COLO829 (cell line): Measurements from ENCODE around the gene CENPH.
"Not testable (repeated sequence)": the region's sequence is repeated elsewhere in the genome, so short reads cannot be mapped to it uniquely, and the experiment has no call there.

Source experiments
- DNase-seq: peaks from one replicate; pipeline ENCODE4 v3.0.0; 2012; ENCODE audit warnings: low spot score

The CENPH gene

GRCh38 chr5:69189162-69190086 lies at the start of gene CENPH:
CENPH (plus strand) TSS chr5:69189583; CDS start chr5:69189635, 52 bp downstream.
- DNase-seq, result peak; percentile 88

- DNase-seq, result not testable (repeated sequence)
These were observed 49.1 kb upstream of the CENPH start for GRCh38 chr5:69140239-69140638.

GRCh38 chr5:69140827-69141226 lies 48.6 kb upstream of the CENPH start:
- no peak for DNase-seq

GRCh38 chr5:69148576-69148975 lies 40.8 kb upstream of the CENPH start:
- DNase-seq, result not testable (repeated sequence)

- DNase-seq, result no peak
These were observed 40.3 kb upstream of the CENPH start for GRCh38 chr5:69148981-69149675.

- DNase-seq, result no peak
These were observed 39.7 kb upstream of the CENPH start for GRCh38 chr5:69149676-69150010.

- no peak for DNase-seq
These were observed 36.7 kb upstream of the CENPH start for GRCh38 chr5:69152731-69153130.

GRCh38 chr5:69156456-69156855 lies 32.9 kb upstream of the CENPH start:
- no peak for DNase-seq

GRCh38 chr5:69158039-69158438 lies 31.3 kb upstream of the CENPH start:
- no peak for DNase-seq

GRCh38 chr5:69160651-69161050 lies 28.7 kb upstream of the CENPH start:
- DNase-seq, result no peak

- peak; percentile 98 for DNase-seq
These were observed 22.5 kb upstream of the CENPH start, which contains the start of gene CCNB1 for GRCh38 chr5:69166686-69167492. CCNB1 (plus strand) TSS chr5:69167150; CDS start chr5:69167263, 113 bp downstream.

- DNase-seq, result no peak
These were observed 21.9 kb upstream of the CENPH start for GRCh38 chr5:69167493-69167855.

GRCh38 chr5:69167929-69168328 lies 21.5 kb upstream of the CENPH start:
- no peak for DNase-seq

GRCh38 chr5:69170495-69170894 lies 18.9 kb upstream of the CENPH start:
- no peak for DNase-seq

GRCh38 chr5:69170969-69171368 lies 18.4 kb upstream of the CENPH start:
- DNase-seq, result no peak

GRCh38 chr5:69181659-69182293 lies 7.6 kb upstream of the CENPH start:
- DNase-seq, result not testable (repeated sequence)

GRCh38 chr5:69184621-69185020 lies 4.8 kb upstream of the CENPH start:
- DNase-seq, result no peak

- DNase-seq, result no peak
These were observed 2.0 kb upstream of the CENPH start for GRCh38 chr5:69187342-69187741.

GRCh38 chr5:69188811-69189161 lies 597 bp upstream of the CENPH start:
- peak; percentile 2 for DNase-seq

- no peak for DNase-seq
These were observed 13.1 kb downstream of the CENPH start for GRCh38 chr5:69202497-69202896.

- DNase-seq, result no peak
These were observed 17.3 kb downstream of the CENPH start for GRCh38 chr5:69206528-69207190.
